Right atrium auricular region (tissue), 2 donors: Measurements from ENCODE around the gene BIN2. TPM values are rescaled to one million over a fixed set of nuclear protein-coding genes. Genes with fewer than 3 reads are reported as not detected.
"Not testable (repeated sequence)": the region's sequence is repeated elsewhere in the genome, so short reads cannot be mapped to it uniquely, and the experiment has no call there.

Source experiments
- DNase-seq: peaks from one replicate; pipeline ENCODE4 v3.0.0-alpha.2; 2019; ENCODE audit warnings: low spot score
- H3K27ac ChIP-seq, 2 donors: fragments of 200-600 bp; sonication (generic); 1 replicate in 1 of 2; 2 replicates in 1 of 2; pipeline ENCODE4 v1.5.1; 2016 to 2019
- H3K27me3 ChIP-seq, 2 donors: fragments of 200-600 bp; sonication (generic); one replicate each; pipeline versions ENCODE4 v1.5.1 to v1.6.0; 2017 to 2019
- H3K36me3 ChIP-seq: fragments of 200-600 bp; sonication (generic); one replicate; pipeline ENCODE4 v1.5.1; 2016
- H3K4me1 ChIP-seq, 2 donors: fragments of 200-600 bp; sonication (generic); one replicate each; pipeline versions ENCODE4 v1.5.1 to v1.6.0; 2017 to 2019
- H3K4me3 ChIP-seq, 2 donors: fragments of 200-600 bp; sonication (generic); 1 replicate in 1 of 2; 2 replicates in 1 of 2; pipeline ENCODE4 v1.5.1; 2017 to 2019; ENCODE audit warnings: mild to moderate bottlenecking in 1 of 2, moderate library complexity in 1 of 2
- H3K9me3 ChIP-seq, 2 donors: fragments of 200-600 bp; sonication (generic); one replicate each; pipeline ENCODE4 v1.5.1; 2019
- CTCF ChIP-seq, 2 donors: fragments of 200-600 bp; sonication (generic); IDR thresholded peaks; one replicate each; pipeline ENCODE4 v1.5.1; 2019; ENCODE audit warnings: antibody characterized with exemption in 2 of 2
- total RNA-seq, 2 donors: library from RNA; depleted of rRNA; stranded (reverse); fragments of >200 nt; gene quantifications; one replicate each; pipeline ENCODE4 v1.1.0, GENCODE V29; 2016

BIN2 gene
- total RNA-seq, 2 donors from 2014 or later = 2.1 to 4.6 TPM

GRCh38 chr12:51285843-51286242 lies 38.1 kb downstream of the BIN2 start:
- H3K36me3 ChIP-seq = no peaks in the 10 kb centered on the region

GRCh38 chr12:51281202-51281924 lies 42.6 kb downstream of the BIN2 start:
- no peaks in the 10 kb centered on the region for H3K36me3 ChIP-seq
- H3K27ac ChIP-seq = no peak overlapping the region
- H3K4me1 ChIP-seq = no peaks in the 10 kb centered on the region
- no peak for TF ChIP-seq CTCF (IDR thresholded peaks at IDR 0.05)
- H3K27me3 ChIP-seq = no peaks in the 10 kb centered on the region
- H3K9me3 ChIP-seq = no peaks in the 10 kb centered on the region
- no peak overlapping the region for H3K4me3 ChIP-seq
- DNase-seq = no peak

More at GRCh38 chr12:51285843-51286242, 38.1 kb downstream of the BIN2 start:
- H3K9me3 ChIP-seq = no peaks in the 10 kb centered on the region
- no peaks in the 10 kb centered on the region for H3K27me3 ChIP-seq
- no peak overlapping the region for H3K27ac ChIP-seq
- H3K4me3 ChIP-seq = no peak overlapping the region
- H3K4me1 ChIP-seq = no peaks in the 10 kb centered on the region
- no peak for DNase-seq
- no peak for TF ChIP-seq CTCF (IDR thresholded peaks at IDR 0.05)

GRCh38 chr12:51275088-51275487 lies 48.9 kb downstream of the BIN2 start:
- no peak overlapping the region for H3K27ac ChIP-seq
- DNase-seq = no peak
- TF ChIP-seq CTCF (IDR thresholded peaks at IDR 0.05) = no peak
- no peaks in the 10 kb centered on the region for H3K9me3 ChIP-seq
- no peaks in the 10 kb centered on the region for H3K4me1 ChIP-seq
- H3K36me3 ChIP-seq = no peaks in the 10 kb centered on the region
- H3K4me3 ChIP-seq = no peak overlapping the region
- H3K27me3 ChIP-seq = no peaks in the 10 kb centered on the region

- H3K36me3 ChIP-seq, H3K4me3 ChIP-seq, H3K9me3 ChIP-seq, DNase-seq, H3K27me3 ChIP-seq, H3K4me1 ChIP-seq, H3K27ac ChIP-seq: not testable (repeated sequence)
Observed at GRCh38 chr12:51272810-51273209, 51.2 kb downstream of the BIN2 start.

GRCh38 chr12:51270951-51271518 lies 52.9 kb downstream of the BIN2 start:
- no peaks in the 10 kb centered on the region for H3K4me1 ChIP-seq
- no peaks in the 10 kb centered on the region for H3K27me3 ChIP-seq
- no peak for TF ChIP-seq CTCF (IDR thresholded peaks at IDR 0.05)
- H3K9me3 ChIP-seq = no peaks in the 10 kb centered on the region
- no peak for DNase-seq
- H3K27ac ChIP-seq = peak overlapping the region; percentile 56 to 75
- no peaks in the 10 kb centered on the region for H3K36me3 ChIP-seq
- H3K4me3 ChIP-seq = peak overlapping the region; percentile 66 to 73

GRCh38 chr12:51270067-51270950 lies 53.7 kb downstream of the BIN2 start, which contains the start of gene SMAGP:
Gene SMAGP (minus strand): TSS chr12:51270415. CDS start chr12:51269278, 1,137 bp downstream.
- Histone ChIP-seq H3K4me1 (no peaks in the 10 kb centered on the region), H3K36me3 (no peaks in the 10 kb centered on the region), H3K27me3 (no peaks in the 10 kb centered on the region), H3K4me3 (peak within 1 kb of the TSS; percentile 66 to 73), H3K27ac (peak within 1 kb of the TSS; percentile 56 to 75), H3K9me3 (no peaks in the 10 kb centered on the region)
- DNase-seq = peak; percentile 60
- TF ChIP-seq CTCF (IDR thresholded peaks at IDR 0.05) = no peak
